NCI-H1092 treated with DMSO at 0.1 percent for 48 hours (cell line): ENCODE results near the gene NEK2.
"Not testable (repeated sequence)": the region's sequence is repeated elsewhere in the genome, so short reads cannot be mapped to it uniquely, and the experiment has no call there.

Experiments used
- DNase-seq: peaks from one replicate; lab custom pipeline; 2025; lab: John Stamatoyannopoulos, UW

Gene NEK2

GRCh38 chr1:211632808-211633523 is 42.5 kb downstream of the NEK2 start:
- no peak for DNase-seq

GRCh38 chr1:211632117-211632807 is 43.2 kb downstream of the NEK2 start:
- DNase-seq, result no peak

- DNase-seq, result no peak
Observed at GRCh38 chr1:211631168-211631567, 44.3 kb downstream of the NEK2 start.

GRCh38 chr1:211630236-211631081 is 45.0 kb downstream of the NEK2 start:
- no peak for DNase-seq

- DNase-seq, result no peak
Observed at GRCh38 chr1:211628417-211628816, 47.0 kb downstream of the NEK2 start.

GRCh38 chr1:211627259-211627658 is 48.2 kb downstream of the NEK2 start:
- no peak for DNase-seq

- DNase-seq, result not testable (repeated sequence)
Observed at GRCh38 chr1:211625866-211626265, 49.6 kb downstream of the NEK2 start.

GRCh38 chr1:211625040-211625439 is 50.4 kb downstream of the NEK2 start:
- no peak for DNase-seq

GRCh38 chr1:211623515-211623914 is 51.9 kb downstream of the NEK2 start:
- no peak for DNase-seq

GRCh38 chr1:211621447-211622198 is 53.8 kb downstream of the NEK2 start:
- DNase-seq, result no peak

GRCh38 chr1:211620097-211620496 is 55.3 kb downstream of the NEK2 start:
- DNase-seq, result no peak

GRCh38 chr1:211619033-211619996 is 56.1 kb downstream of the NEK2 start:
- DNase-seq, result no peak

- DNase-seq, result no peak
Observed at GRCh38 chr1:211616965-211617297, 58.5 kb downstream of the NEK2 start.

GRCh38 chr1:211616231-211616964 is 59.0 kb downstream of the NEK2 start:
- DNase-seq, result no peak

- no peak for DNase-seq
Observed at GRCh38 chr1:211614615-211615014, 60.8 kb downstream of the NEK2 start.

- DNase-seq, result no peak
Observed at GRCh38 chr1:211613951-211614350, 61.5 kb downstream of the NEK2 start.

- no peak for DNase-seq
Observed at GRCh38 chr1:211613108-211613947, 62.1 kb downstream of the NEK2 start.

- no peak for DNase-seq
Observed at GRCh38 chr1:211612786-211613107, 62.7 kb downstream of the NEK2 start.
